OCI-M2 (cell line): ENCODE data around the gene TPPP.

Experiments
- DNase-seq: peaks from one replicate; lab custom pipeline; 2025; ENCODE audit not compliant: unreplicated experiment; lab: John Stamatoyannopoulos, UW

The TPPP gene

GRCh38 chr5:626850-627249 lies 66.3 kb downstream of the TPPP start:
- DNase-seq: no peak

- no peak for DNase-seq
These were observed 67.6 kb downstream of the TPPP start for GRCh38 chr5:625516-625915.

DNA sequence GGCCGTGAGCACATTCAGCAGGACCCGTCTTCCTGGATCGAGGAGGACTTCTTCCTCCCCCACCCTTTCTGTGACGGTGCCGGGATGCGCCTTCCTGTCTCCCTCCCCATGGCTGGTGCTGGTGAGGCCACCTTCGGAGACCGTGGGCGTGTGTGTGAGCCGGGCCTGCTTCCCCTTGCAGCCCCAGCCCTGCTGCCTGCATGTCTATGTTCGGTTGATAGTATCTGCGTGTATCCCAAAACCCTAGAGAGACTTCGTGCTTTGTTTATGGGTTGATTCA lies 68.3 kb downstream of the TPPP start:
- no peak for DNase-seq

- no peak for DNase-seq
These were observed 68.8 kb downstream of the TPPP start for GRCh38 chr5:624118-624950.

DNA sequence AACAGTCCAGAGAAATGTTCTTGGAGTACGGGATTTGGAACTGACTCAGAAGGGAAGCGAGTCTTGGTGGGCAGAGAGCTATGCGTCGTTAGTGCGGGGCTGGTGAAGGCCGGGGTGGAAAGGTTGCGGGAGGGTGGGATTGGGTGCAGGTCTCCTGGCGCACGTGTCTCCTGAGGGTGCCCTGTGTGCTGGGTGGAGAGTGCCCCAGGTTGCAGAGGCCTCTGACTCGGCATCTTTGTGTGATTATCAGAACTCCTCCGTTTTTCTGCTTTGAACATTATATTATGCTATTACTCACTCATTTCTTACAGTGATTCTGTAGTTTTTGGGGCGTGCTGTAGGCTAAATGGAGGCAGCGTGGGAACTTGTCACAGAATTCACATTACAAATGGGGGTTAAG lies 69.6 kb downstream of the TPPP start:
- DNase-seq: no peak

- no peak for DNase-seq
These were observed 70.1 kb downstream of the TPPP start for GRCh38 chr5:622946-623522.

DNA sequence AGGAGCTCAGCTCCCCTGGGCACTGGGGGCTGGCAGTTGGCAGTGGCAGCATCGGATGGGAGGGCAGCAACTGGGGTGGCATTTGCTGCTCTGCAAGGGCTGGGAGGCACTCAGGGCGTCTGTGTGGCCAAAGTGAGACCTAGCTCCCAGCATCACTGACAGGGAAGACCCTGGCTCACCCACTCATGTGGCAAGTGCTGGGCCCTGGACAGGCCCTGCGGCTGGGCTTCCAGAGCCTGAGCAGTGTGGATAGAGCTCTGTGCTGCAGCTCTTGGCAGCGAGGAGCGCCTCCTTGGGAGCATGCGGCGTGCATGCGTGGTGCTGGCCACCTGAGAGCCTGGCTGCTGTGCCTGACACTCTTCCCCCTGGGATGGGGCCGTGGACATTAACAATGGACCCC lies 70.8 kb downstream of the TPPP start:
- DNase-seq: no peak

DNA sequence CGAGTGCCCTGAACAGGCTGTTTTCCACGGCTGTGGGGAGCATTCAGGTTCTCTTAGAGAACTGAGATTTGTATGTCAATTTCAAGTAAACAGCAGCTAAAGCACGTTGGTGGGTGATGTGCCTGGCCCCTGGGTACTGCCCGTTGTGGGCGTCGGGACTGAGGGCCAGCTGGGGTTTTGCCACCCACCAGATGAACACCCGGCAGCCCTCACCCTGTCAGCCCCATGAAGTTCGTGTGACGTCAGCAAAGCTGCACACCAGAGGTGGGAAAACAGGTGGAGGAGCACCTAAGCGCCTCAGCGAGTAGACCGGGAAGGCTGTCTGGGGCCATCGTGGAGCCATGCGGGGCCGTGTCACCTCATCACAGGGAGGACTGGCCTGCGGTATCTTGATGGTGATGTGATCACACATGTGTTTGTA lies 71.8 kb downstream of the TPPP start:
- no peak for DNase-seq

- no peak for DNase-seq
These were observed 72.5 kb downstream of the TPPP start for GRCh38 chr5:620586-621180.

DNA sequence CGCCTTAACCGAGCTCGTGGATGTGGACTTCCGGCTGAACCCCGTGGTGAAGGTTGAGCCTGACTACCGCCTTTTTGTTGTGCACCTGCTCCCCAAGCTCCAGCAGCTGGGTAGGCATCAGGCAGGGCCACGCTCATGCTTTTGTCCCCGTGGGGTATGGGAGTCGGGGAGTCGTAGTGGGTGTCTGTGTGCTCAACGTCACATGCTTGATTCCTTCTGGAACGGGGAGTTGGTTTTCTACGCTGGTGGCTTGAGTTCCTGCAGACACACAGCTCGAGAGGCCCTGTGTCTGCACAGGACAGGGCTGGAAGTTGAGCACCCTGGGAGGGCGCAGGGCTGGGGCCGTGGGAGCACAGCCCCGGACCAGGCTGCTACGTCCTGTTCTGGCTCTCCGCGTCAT lies 73.0 kb downstream of the TPPP start:
- DNase-seq: no peak

- DNase-seq: no peak
These were observed 73.7 kb downstream of the TPPP start for GRCh38 chr5:619444-619843.

DNA sequence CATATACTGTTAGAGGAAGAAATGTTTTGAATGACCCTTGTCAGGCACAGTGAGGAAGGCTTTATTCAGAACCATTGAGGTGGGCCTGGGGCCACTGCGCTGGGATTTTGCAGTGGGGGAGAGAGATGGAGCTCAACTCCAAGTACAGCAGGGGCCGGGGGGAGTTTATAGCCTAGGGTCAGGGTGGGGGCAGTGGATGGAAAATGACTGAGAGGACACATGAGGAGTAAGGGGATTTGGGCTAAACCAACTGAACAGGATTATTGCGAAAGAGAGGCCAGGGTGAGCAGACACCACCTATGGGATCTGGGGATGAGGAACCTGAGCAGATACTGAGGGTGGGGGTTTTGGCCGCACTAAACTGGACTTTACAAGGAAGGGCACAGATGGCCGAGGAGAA lies 74.7 kb downstream of the TPPP start:
- DNase-seq: no peak

DNA sequence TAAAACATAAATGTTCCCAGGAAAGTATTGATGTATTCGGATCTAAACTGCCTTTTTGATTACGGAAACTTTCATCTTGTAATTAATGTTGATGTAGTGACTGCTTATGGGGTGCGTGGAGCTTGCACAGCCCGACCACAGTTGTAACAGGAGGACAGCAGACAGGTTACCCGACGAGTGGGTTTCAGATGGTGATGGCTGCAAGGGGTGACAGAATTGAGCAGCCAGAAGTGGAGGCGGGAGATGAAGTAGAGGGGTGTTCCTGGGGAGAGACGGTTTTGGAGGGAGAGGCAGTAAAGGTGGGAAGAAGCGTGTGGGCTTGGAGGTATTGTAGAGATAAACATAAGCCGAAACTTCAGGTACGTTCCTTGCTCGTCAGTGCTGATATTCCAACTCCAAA lies 75.3 kb downstream of the TPPP start:
- no peak for DNase-seq

DNA sequence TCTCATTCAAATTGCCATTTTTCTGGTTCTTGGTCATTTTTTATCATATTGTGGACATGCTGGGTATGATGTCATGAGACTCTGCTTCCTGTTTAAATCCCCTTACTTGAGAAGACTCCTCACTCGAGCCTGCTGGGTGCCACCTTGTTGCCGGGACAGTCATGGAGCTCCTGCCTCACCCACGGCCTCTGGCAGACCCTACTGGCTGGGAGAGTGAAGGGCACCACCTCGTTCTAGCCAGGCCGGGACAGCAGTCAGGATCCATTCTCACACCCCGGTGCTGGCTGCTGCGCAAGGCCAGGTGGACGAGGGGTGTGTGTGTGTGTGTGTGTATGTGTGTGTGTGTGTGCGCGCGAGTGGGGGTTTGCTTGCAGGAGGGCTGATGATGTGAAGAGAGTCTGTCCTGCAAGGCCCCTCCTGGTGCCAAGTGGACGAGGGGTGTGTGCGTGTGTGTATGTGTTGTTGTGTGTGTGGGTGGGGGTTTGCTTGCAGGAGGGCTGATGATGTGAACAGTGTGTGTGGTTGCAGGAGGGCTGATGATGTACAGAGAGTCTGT lies 76.6 kb downstream of the TPPP start:
- no peak for DNase-seq

GRCh38 chr5:612498-613424 lies 80.4 kb downstream of the TPPP start:
- no peak for DNase-seq

DNA sequence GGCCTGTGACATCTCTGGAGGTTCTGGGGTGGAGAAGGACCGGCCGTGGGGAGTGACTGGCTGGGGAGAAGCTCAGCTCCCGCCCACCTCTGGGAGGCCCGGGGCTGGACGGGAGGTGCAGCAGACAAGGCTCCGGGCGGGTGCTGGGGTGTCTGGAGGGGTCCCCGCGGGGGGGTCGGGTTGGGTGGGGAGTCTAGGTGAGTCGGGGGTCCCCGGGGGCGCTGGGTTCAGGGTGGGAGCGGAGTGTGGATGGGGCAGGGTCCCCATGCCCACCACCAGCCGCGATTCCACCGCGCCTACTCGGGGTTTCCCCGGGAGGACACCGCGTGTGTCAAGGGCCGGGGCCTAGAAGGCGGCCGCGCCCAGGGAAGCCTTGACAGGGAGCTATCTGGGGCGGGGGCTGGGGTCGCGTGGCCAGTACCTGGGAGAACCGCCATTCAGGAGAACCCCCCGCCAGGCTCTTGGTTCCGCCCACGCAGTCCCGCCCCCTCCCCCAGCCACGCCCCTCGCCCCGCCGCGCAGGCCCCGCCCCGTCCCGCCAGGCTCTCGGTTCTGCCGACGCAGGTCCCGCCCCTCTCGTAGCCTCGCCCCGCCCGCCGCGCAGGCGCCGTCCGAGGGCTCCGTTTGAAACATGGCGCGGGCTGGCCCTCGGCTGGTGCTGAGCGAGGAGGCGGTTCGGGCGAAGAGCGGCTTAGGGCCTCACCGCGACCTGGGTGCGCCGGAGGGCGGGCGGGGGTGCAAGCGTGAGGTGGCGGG lies 81.2 kb downstream of the TPPP start, which contains the start of gene CEP72:
Gene CEP72 (plus strand): TSS at position 610 of the 756 bp plus-strand sequence. CDS start 22 bp downstream, at position 632.
- DNase-seq: no peak

- no peak for DNase-seq
These were observed 82.1 kb downstream of the TPPP start for GRCh38 chr5:610744-611730.

DNA sequence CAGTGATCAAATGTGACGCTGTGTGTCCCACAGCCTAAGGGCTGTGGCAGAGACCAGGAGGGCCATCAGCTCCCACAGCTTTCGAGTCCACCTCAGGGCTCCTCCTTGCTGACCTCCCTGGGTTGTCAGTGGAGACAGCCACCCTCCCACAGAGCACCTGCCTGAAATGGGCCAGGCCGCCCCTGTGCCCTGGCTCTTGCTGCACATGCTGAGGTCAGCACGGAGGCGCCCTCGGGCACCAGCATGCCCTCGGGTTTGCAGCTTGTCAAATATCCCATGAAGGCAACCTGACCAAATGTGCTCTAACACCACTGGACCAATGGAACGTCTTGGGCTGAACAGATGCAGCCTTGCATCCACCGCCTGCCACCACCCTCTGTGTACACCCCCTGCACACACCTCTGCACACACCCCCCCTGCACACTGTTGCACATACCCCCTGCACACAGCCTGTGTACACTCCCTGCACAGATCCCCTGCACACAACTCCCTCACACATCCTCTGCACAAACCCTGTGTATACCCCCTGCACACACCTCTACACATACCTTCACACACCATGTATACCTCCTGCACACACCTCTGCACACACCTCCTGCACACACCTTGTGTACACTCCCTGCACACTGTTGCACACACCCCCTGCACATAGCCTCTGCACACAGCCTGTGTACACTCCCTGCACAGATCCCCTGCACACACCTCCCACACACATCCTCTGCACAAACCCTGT lies 83.0 kb downstream of the TPPP start:
- no peak for DNase-seq
